NT2/D1 (cell line): Measurements from ENCODE around the gene CDK15.

ENCODE experiments used
- SUZ12 ChIP-seq: IDR thresholded peaks from 2 replicates; pipeline ENCODE4 v1.6.1; 2011; ENCODE audit not compliant: insufficient read length, insufficient read depth; ENCODE audit errors: extremely low read depth
- YY1 ChIP-seq: IDR thresholded peaks from 2 replicates; pipeline ENCODE4 v1.6.1; 2011; ENCODE audit not compliant: insufficient read length, insufficient read depth
- ZNF274 ChIP-seq: IDR thresholded peaks from 2 replicates; pipeline ENCODE4 v1.6.1; 2011; ENCODE audit warnings: mild to moderate bottlenecking, low read depth, low read length

- TF ChIP-seq ZNF274 (no peak), YY1 (no peak), SUZ12 (no peak)
Measured at GRCh38 chr2:201758873-201759272, 47.5 kb upstream of the CDK15 start.
